VCaP (cell line): ENCODE data around the gene SLC5A7.

Experiments used
- H3K27ac ChIP-seq: fragments of 450-650 bp; 2 replicates; pipeline ENCODE4 v1.5.1; 2017
- CTCF ChIP-seq: fragments of 450-650 bp; conservative IDR thresholded peaks from 2 replicates; pipeline ENCODE4 v1.5.1; 2017; ENCODE audit warnings: mild to moderate bottlenecking, moderate library complexity

Gene SLC5A7

DNA sequence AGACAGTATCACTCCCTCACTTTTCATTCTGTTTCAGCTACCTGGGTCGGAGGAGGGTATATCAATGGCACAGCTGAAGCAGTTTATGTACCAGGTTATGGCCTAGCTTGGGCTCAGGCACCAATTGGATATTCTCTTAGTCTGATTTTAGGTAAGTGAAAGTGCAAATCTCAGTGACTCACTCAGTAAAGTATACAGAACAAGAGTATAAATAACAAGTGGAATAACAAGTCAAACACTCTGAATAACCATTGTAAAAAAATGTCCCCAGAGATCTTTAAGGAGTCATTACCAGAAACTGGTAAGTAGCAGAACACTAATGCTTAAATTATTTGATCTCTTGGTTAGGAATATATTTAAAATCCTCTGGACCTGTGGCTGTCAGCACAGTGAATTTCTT is 5.7 kb downstream of the SLC5A7 start:
- no peak for TF ChIP-seq CTCF
- no peak overlapping the region for H3K27ac ChIP-seq

GRCh38 chr2:107999158-107999557 is 12.8 kb downstream of the SLC5A7 start:
- no peak for TF ChIP-seq CTCF
- H3K27ac ChIP-seq, result no peak overlapping the region

DNA sequence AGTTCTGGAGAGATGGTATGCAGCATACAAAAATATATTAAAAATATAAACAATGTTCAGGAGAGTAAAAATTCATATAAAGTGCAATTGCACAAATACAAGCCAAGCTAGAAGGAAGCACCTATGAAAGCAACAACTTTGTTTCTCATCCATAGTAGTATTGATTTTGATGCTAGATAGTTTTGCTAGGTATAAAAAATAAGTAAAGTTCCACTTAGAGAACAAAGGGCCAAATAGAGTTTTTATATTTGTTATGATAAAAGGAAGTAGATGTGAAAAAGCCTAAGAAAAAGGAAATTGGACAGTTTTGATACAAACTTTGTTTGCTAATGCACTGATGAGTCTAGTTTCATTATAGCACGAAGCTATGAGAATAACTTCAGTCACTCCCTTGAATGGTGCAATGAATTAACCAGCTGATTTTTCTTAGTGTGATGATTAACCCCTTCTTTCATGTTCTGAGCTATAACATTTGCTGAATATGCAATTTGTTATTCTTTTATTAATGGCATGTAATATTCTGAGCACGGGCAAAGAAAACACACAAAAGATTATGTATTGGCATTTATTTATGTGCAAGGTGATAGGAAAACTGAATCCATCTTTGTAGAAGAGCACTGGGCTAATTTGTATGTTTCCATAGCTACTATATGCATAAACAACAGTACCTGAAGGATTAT is 24.7 kb downstream of the SLC5A7 start:
- TF ChIP-seq CTCF, result no peak
- H3K27ac ChIP-seq, result no peak overlapping the region

GRCh38 chr2:108013305-108013704 is 27.0 kb downstream of the SLC5A7 start:
- no peak overlapping the region for H3K27ac ChIP-seq
- no peak for TF ChIP-seq CTCF

DNA sequence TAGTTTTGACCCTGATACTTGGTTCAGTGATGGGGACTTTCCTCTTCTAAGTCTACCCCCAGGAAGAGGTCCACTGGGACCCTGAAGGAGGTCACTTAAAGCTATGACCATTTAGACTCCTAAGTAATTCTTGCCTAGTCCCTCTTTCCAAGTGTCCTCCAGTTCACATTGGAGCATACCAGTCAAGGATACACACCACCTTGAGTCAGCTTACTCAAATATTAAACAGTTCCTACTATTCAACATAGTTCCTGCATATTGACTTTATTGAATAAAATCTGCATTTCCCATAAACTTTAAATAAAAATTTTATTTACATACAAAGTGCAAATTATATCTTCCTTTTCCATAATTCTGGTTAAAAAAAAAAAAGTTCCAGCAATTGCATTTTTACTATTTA is 36.3 kb downstream of the SLC5A7 start:
- TF ChIP-seq CTCF, result no peak

GRCh38 chr2:108023776-108024175 is 37.5 kb downstream of the SLC5A7 start:
- no peak overlapping the region for H3K27ac ChIP-seq
- TF ChIP-seq CTCF, result no peak

More for the DNA sequence above, 36.3 kb downstream of the SLC5A7 start:
- H3K27ac ChIP-seq, result no peak overlapping the region

DNA sequence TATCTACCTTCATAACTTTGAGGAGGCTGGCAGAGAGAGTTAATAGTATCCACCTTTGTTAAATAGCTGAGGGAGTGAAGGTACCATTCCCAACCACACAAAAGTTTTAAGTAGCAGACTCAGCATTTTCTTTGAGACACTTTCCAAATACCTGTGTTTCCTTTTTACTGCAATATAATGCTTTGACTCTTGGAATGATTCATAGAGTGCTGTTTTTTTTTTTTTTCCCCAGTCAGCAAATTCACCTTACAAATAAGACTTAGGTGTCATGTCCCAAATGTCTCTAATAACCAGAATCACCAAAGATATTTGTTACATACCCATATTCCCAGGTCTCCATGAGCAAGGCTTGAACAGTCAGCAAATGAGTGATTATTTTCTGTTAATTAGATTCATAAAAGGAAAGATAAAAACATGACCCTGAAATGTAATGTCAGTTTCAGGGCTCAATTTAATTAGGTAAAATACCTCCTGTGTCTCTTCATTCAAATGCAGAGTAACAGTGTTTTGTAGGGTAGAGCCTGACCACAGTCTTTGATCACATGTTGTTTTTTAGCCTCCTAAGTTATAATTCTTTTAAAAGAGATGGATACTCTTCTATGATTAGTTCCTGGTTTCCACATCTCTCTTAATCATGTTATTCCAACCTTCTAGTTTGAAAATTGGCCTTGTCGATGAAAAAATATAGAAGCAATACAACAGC is 39.9 kb downstream of the SLC5A7 start:
- TF ChIP-seq CTCF, result no peak
- no peak overlapping the region for H3K27ac ChIP-seq
